Measurements from ENCODE around the gene PLK5. TPM values are rescaled to one million over a fixed set of nuclear protein-coding genes. Genes with fewer than 3 reads are reported as not detected.

The PLK5 gene
- total RNA-seq, 1 donor from 2014 or later: not detected

DNA sequence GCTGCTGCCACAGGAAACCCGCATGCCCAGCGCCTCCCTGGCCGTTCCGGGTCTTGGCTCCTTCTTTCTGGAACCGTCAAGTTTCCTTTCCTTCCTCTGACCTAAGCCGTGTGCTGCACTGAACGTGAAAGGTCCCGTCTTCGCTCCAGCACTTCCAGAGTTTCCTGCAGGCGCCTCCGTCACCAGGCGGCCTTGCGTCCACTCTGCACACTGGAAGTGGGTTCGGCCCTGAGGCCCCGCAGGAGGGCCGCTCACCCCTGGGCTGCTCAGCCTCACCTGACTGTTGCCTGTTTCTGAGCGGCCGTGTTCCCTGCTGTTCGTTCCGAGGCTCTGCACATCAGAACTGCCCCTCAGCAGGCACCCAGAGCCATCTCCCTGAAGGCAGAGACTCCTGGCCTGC lies 56.5 kb downstream of the PLK5 start:
- no peak overlapping the region for H3K4me3 ChIP-seq (ENCODE audit: low read depth, low read length)
- H3K27me3 ChIP-seq (ENCODE audit: control insufficient read depth, insufficient read depth, low read length): no peaks in the 10 kb centered on the region
- TF ChIP-seq, protein P1, sequence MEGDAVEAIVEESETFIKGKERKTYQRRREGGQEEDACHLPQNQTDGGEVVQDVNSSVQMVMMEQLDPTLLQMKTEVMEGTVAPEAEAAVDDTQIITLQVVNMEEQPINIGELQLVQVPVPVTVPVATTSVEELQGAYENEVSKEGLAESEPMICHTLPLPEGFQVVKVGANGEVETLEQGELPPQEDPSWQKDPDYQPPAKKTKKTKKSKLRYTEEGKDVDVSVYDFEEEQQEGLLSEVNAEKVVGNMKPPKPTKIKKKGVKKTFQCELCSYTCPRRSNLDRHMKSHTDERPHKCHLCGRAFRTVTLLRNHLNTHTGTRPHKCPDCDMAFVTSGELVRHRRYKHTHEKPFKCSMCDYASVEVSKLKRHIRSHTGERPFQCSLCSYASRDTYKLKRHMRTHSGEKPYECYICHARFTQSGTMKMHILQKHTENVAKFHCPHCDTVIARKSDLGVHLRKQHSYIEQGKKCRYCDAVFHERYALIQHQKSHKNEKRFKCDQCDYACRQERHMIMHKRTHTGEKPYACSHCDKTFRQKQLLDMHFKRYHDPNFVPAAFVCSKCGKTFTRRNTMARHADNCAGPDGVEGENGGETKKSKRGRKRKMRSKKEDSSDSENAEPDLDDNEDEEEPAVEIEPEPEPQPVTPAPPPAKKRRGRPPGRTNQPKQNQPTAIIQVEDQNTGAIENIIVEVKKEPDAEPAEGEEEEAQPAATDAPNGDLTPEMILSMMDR (IDR thresholded peaks at IDR 0.05; ENCODE audit: insufficient read depth, low read length, poor library complexity, severe bottlenecking): no peak
- DNase-seq (ENCODE audit: low read depth): no peak
- peaks cover 1% of the 10 kb centered on the region for H3K36me3 ChIP-seq (ENCODE audit: control insufficient read depth, insufficient read depth, low read length)

DNA sequence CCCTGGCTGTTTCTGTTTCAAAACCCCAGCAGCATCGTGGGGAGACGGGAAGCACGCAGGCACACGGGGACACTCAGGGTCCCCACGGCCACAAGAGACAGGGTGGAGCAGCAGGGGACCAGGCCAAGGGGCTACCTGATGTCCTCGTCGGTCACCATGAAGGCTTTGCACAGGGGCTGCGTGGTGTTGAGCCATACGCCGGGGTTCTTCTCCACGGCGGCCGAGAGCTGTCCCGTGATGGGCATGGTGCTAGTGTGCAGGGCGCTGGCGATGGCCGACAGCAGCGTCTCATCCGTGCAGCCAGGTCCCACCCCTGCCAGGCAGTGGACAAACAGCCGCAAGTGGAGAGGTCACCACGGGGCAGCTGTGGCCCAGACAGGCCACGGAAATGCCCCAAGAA lies 57.1 kb downstream of the PLK5 start:
- no peak for DNase-seq (ENCODE audit: low read depth)
- Histone ChIP-seq H3K36me3 (ENCODE audit: control insufficient read depth, insufficient read depth, low read length) (peaks cover 1% of the 10 kb centered on the region), H3K27me3 (ENCODE audit: control insufficient read depth, insufficient read depth, low read length) (no peaks in the 10 kb centered on the region), H3K4me3 (ENCODE audit: low read depth, low read length) (no peak overlapping the region)
- TF ChIP-seq, protein P1 (IDR thresholded peaks at IDR 0.05; ENCODE audit: insufficient read depth, low read length, poor library complexity, severe bottlenecking): no peak

DNA sequence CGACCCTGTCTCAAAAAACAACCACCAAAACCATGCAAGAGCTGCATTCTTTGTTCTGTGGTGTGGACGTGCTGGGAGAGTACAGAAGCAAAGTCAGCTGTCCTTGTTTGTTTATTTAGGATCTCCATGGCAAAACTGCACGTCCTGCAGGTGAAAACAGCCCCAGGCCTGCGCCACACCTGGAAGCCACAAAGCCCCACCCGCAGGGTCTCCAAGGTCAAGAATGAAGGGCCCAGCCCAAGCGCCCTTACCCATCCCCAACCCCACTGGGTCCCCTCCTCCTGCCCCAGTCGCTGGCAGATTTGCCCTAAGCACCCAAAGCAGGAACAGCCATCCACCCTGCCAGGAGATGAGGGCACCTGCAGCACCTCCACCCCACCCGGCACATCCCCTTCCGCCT lies 58.3 kb downstream of the PLK5 start:
- TF ChIP-seq, protein P1 (IDR thresholded peaks at IDR 0.05; ENCODE audit: insufficient read depth, low read length, poor library complexity, severe bottlenecking): no peak
- Histone ChIP-seq H3K27me3 (ENCODE audit: control insufficient read depth, insufficient read depth, low read length) (no peaks in the 10 kb centered on the region), H3K36me3 (ENCODE audit: control insufficient read depth, insufficient read depth, low read length) (peaks cover 1% of the 10 kb centered on the region), H3K4me3 (ENCODE audit: low read depth, low read length) (no peak overlapping the region)
- DNase-seq (ENCODE audit: low read depth): no peak

DNA sequence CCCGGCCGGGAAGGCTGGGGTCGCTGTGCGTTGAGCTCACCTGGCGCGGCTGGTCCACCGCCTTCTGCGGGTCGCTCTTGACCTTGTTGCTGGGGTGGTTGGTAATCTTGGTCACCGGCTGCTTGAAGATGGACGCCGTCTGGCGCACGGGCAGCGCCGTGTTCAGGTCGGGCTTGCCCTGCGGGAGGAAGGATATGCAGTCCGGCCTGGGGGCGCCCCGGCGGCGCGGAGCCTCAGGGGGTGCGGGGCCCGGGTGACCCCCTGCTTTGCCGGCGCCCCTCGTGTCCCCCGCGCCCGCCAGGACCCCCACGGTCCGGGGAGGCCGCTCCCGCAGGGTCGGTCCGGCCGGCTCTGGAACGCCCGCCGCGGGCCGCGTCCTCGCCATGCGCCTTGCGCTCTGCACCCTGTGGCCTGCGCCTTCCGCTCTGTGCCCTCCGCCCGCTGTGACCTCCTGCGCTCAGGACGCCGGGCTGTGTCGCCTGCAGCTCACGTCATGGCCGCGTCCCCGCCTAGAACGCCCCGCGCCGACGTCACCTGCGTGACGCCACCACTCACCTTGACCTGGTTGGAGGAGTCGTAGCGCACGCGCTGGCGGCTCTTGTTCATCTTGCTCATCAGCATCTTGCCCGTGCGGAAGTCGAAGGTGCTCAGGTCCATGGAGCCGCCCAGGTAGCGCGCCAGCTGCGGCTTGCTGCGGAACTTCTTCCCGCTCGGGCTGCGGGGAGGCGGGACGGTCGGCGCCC lies 60.8 kb downstream of the PLK5 start:
- Histone ChIP-seq H3K27me3 (ENCODE audit: control insufficient read depth, insufficient read depth, low read length) (no peaks in the 10 kb centered on the region), H3K4me3 (ENCODE audit: low read depth, low read length) (no peak overlapping the region), H3K36me3 (ENCODE audit: control insufficient read depth, insufficient read depth, low read length) (peaks cover 1% of the 10 kb centered on the region)
- no peak for DNase-seq (ENCODE audit: low read depth)
- TF ChIP-seq, protein P1 (IDR thresholded peaks at IDR 0.05; ENCODE audit: insufficient read depth, low read length, poor library complexity, severe bottlenecking): no peak

DNA sequence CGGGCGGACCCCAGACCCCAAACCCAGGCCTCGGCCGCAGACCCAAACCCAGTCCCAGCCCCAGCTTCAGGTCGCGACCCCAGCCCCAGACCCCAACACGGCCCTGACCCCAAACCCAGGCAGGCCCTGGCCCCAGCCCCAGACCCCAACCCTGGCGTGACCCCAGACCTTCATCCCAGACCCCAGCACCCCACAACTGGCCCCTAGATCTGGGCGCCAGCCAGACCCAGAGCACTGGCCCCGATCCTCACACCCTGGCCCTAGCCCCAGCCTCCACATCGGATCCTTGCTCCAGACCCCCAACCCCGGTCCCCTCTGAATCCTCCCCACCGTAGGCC lies 61.3 kb downstream of the PLK5 start:
- Histone ChIP-seq H3K27me3 (ENCODE audit: control insufficient read depth, insufficient read depth, low read length) (no peaks in the 10 kb centered on the region), H3K4me3 (ENCODE audit: low read depth, low read length) (no peak overlapping the region), H3K36me3 (ENCODE audit: control insufficient read depth, insufficient read depth, low read length) (peaks cover 1% of the 10 kb centered on the region)
- TF ChIP-seq, protein P1 (IDR thresholded peaks at IDR 0.05; ENCODE audit: insufficient read depth, low read length, poor library complexity, severe bottlenecking): no peak
- DNase-seq (ENCODE audit: low read depth): no peak

Other genes with a start within 250 kb of the PLK5 start
- gene FAM174C, start 248.5 kb upstream of the PLK5 start, total RNA-seq: 58.5 and 75.0 TPM in 2 replicates
- gene EFNA2, start 238.2 kb upstream of the PLK5 start, total RNA-seq: 3.1 and 5.3 TPM in 2 replicates
- 165 and 189 TPM in 2 replicates for gene NDUFS7, start 140.2 kb upstream of the PLK5 start, total RNA-seq
- 17.5 and 20.3 TPM in 2 replicates for gene GAMT, start 122.5 kb upstream of the PLK5 start, total RNA-seq
- 74.5 and 77.0 TPM in 2 replicates for gene DAZAP1, start 116.5 kb upstream of the PLK5 start, total RNA-seq
- gene RPS15, start 85.7 kb upstream of the PLK5 start, total RNA-seq: 1,778 and 3,178 TPM in 2 replicates
- not detected in 2 replicates for gene APC2, start 74.0 kb upstream of the PLK5 start, total RNA-seq
- gene C19orf25, start 44.9 kb upstream of the PLK5 start, total RNA-seq: 38.8 and 40.0 TPM in 2 replicates
- gene PCSK4, start 33.7 kb upstream of the PLK5 start, total RNA-seq: 1.6 and 5.5 TPM in 2 replicates
- gene REEP6, start 32.9 kb upstream of the PLK5 start, total RNA-seq: 8.7 and 9.7 TPM in 2 replicates
- 0.58 and 1.8 TPM in 2 replicates for gene ADAMTSL5, start 11.1 kb upstream of the PLK5 start, total RNA-seq
- 90.9 and 112 TPM in 2 replicates for gene MEX3D, start 44.2 kb downstream of the PLK5 start, total RNA-seq
- gene MBD3, start 68.8 kb downstream of the PLK5 start, total RNA-seq: 118 and 130 TPM in 2 replicates
- 77.8 and 84.6 TPM in 2 replicates for gene UQCR11, start 81.4 kb downstream of the PLK5 start, total RNA-seq
- 123 and 199 TPM in 2 replicates for gene TCF3, start 128.5 kb downstream of the PLK5 start, total RNA-seq
- not detected in 2 replicates for gene ONECUT3, start 229.4 kb downstream of the PLK5 start, total RNA-seq